Lower leg skin (tissue), 4 donors: ENCODE measurements around the gene BSDC1. TPM values are rescaled to one million over a fixed set of nuclear protein-coding genes. Genes with fewer than 3 reads are reported as not detected.

ENCODE experiments used
- DNase-seq, 2 donors: peaks; one replicate each; pipeline ENCODE4 v3.0.0-alpha.2; 2019; ENCODE audit warnings: low spot score in 2 of 2
- H3K4me3 ChIP-seq: fragments of 200-600 bp; sonication (generic); 2 replicates; pipeline ENCODE4 v1.5.1; 2017; ENCODE audit warnings: mild to moderate bottlenecking, low read depth; ENCODE audit not compliant: poor library complexity, severe bottlenecking
- POLR2A ChIP-seq, 2 donors: fragments of 450-650 bp; IDR thresholded peaks; one replicate each; pipeline ENCODE4 v1.6.1; 2016 to 2017; ENCODE audit warnings: antibody characterized with exemption in 2 of 2, mild to moderate bottlenecking in 1 of 2, moderate library complexity in 1 of 2
- WGBS, 2 donors: methylation state at CpG; one replicate each; pipeline ENCODE4 v1.1.5; 2018; 5-methylcytosine and 5-hydroxymethylcytosine counted together
- intact Hi-C: fragments of 100-400 bp; cut with DNase I; formaldehyde crosslinking; loops from one replicate; pipeline ENCODE4 v1.15.0; 2023; ENCODE audit warnings: low total_unique reads
- total RNA-seq, 4 donors: library from RNA; depleted of rRNA; stranded (reverse); fragments of >200 nt; gene quantifications; one replicate each; pipeline ENCODE4 v1.1.0, GENCODE V29; 2016
- TF ChIP-seq, protein P1 (sequence below), 3 donors: fragments of 450-650 bp; IDR thresholded peaks; one replicate each; pipeline ENCODE4 v1.5.1; 2016; ENCODE audit warnings: antibody characterized with exemption in 3 of 3, mild to moderate bottlenecking in 3 of 3, moderate library complexity in 2 of 3

The BSDC1 gene
- total RNA-seq, 4 donors from 2014 or later: 72.5 to 147 (median 105) TPM

- no peak overlapping the region for H3K4me3 ChIP-seq
- intact Hi-C loops: no loop called here
- TF ChIP-seq, protein P1, sequence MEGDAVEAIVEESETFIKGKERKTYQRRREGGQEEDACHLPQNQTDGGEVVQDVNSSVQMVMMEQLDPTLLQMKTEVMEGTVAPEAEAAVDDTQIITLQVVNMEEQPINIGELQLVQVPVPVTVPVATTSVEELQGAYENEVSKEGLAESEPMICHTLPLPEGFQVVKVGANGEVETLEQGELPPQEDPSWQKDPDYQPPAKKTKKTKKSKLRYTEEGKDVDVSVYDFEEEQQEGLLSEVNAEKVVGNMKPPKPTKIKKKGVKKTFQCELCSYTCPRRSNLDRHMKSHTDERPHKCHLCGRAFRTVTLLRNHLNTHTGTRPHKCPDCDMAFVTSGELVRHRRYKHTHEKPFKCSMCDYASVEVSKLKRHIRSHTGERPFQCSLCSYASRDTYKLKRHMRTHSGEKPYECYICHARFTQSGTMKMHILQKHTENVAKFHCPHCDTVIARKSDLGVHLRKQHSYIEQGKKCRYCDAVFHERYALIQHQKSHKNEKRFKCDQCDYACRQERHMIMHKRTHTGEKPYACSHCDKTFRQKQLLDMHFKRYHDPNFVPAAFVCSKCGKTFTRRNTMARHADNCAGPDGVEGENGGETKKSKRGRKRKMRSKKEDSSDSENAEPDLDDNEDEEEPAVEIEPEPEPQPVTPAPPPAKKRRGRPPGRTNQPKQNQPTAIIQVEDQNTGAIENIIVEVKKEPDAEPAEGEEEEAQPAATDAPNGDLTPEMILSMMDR (IDR thresholded peaks at IDR 0.05): no peak
- TF ChIP-seq POLR2A (IDR thresholded peaks at IDR 0.05): no peak
- DNase-seq: no peak
- 91 to 93% methylated on average over 4 of the region's 4 CpGs for WGBS, 2 donors
Observed at GRCh38 chr1:32406629-32407111, 12.4 kb upstream of the BSDC1 start.

DNA sequence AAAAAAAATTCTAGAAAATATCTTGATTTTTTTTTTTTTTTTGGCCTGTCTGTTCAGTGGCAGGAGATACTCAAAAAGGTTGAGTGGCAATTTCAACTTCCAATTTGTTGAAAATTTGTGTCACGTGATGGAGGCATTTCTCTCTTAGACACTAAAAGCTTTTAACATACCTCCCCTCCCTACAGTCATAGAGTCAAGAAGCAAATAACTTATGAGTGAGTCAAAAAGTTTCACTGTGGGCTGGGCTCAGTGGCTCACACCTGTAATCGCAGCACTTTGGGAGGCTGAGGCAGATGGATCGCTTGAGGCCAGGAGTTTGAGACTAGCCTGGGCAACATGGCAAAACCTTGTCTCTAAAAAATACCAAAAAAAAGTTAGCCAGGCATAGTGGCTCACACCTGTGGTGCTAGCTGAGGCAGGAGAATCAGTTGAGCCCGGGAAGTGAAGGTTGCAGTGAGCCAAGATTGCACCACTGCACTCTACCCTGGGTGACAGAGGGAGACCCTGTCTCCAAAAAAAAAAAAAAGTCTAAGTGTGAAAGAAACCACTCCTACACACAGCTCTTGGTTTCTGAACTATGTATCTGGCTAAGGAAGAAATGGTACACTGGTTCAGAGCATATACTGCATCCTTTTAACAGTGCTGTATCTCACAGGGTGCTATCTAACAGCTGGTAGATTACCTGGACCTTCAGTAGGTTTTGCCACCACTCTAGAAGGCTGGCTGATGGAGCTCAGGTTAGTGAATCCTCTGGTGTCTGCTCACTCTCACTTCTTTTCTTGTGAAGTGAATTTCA is 11.6 kb upstream of the BSDC1 start:
- DNase-seq: no peak
- no peak overlapping the region for H3K4me3 ChIP-seq
- WGBS, 2 donors: 80 to 85% methylated on average over 4 of the region's 4 CpGs
- intact Hi-C loops: no loop called here
- TF ChIP-seq POLR2A (IDR thresholded peaks at IDR 0.05): no peak
- TF ChIP-seq, protein P1 (IDR thresholded peaks at IDR 0.05): no peak

DNA sequence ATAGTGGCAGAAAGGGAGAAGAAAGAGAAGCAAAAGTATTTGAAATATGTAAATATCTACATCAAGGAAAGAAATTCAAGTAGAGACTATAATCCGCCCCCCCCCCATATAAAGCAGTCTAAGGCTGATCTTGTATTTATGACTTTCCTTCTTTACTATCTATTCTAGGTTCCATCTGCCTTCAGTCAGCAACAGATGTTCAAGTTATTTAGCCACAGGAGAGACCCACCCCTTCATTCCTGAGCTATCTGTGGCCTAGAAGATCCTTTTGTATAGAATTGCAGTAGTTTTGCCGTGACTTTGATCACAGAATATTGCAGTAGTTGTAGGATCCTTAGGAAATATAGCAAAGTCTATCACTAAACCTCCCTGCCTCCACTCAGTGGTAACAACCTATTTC is 10.7 kb upstream of the BSDC1 start:
- intact Hi-C loops: no loop called here
- no peak for DNase-seq
- WGBS, 2 donors: 40 to 41% methylated on average over 2 of the region's 2 CpGs
- TF ChIP-seq, protein P1 (IDR thresholded peaks at IDR 0.05): no peak
- no peak for TF ChIP-seq POLR2A (IDR thresholded peaks at IDR 0.05)
- H3K4me3 ChIP-seq: no peak overlapping the region

DNA sequence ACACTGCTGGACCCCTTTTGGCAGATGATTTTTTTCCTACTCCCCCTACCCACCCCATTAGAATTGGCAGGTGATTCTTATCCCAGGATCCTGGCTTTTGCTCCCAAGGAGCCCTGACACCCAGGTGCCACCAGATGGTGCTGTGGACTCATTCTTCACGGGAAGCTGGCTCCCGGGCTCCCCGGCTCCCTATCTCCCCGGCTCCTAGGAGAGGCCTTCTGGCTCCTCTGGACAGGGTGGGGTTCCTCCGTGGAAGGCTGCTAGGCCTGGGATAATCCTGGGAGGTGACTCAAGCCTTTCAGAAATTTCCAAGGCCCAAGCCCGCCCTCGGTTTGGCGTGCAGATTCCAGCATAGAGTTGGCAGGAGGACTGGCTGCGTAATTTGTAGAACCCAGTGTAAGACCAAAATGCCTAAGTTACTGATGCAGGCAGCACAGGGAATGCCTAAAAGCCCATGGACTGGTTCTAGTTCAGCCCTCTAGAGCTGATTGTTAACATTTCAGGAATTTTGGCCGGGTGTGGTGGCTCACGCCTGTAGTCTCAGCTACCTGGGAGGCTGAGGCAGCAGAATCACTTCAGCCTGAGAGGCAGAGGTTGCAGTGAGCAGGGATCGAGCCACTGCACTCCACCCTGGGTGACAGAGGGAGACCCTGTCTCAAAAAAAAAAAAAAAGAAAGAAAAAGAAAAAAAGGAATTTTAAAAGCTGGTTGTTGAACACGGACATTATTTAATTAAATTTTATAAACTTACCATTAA is 6.8 kb upstream of the BSDC1 start:
- no peak for TF ChIP-seq POLR2A (IDR thresholded peaks at IDR 0.05)
- TF ChIP-seq, protein P1 (IDR thresholded peaks at IDR 0.05): peak in 1 of 3 donors; percentile 28
- WGBS, 2 donors: 32 to 57% methylated on average over 8 to 13 of the region's 13 CpGs
- H3K4me3 ChIP-seq: no peak overlapping the region
- peak; percentile 85 to 96 for DNase-seq
- intact Hi-C loops: no loop called here

GRCh38 chr1:32399843-32400242 is 5.6 kb upstream of the BSDC1 start:
- no peak for TF ChIP-seq POLR2A (IDR thresholded peaks at IDR 0.05)
- TF ChIP-seq, protein P1 (IDR thresholded peaks at IDR 0.05): no peak
- 74 to 83% methylated on average over 4 of the region's 4 CpGs for WGBS, 2 donors
- DNase-seq: no peak
- no peak overlapping the region for H3K4me3 ChIP-seq
- intact Hi-C loops: no loop called here
